Fibroblast of mammary gland (primary cell): ENCODE data around the gene SDK2.

ENCODE experiments used
- DNase-seq: peaks from one replicate; pipeline ENCODE4 v3.0.0-alpha.2; 2010; ENCODE audit warnings: low read depth
- H3K4me3 ChIP-seq: 2 replicates; pipeline ENCODE4 v1.5.1; 2011; ENCODE audit warnings: low read depth, mild to moderate bottlenecking, low read length, moderate library complexity; ENCODE audit not compliant: control insufficient read depth
- TF ChIP-seq, protein P1 (sequence below): conservative IDR thresholded peaks from 2 replicates; pipeline ENCODE4 v1.5.1; 2011; ENCODE audit warnings: low read depth, low read length, inconsistent platforms; ENCODE audit not compliant: control insufficient read depth, insufficient read depth

The SDK2 gene

DNA sequence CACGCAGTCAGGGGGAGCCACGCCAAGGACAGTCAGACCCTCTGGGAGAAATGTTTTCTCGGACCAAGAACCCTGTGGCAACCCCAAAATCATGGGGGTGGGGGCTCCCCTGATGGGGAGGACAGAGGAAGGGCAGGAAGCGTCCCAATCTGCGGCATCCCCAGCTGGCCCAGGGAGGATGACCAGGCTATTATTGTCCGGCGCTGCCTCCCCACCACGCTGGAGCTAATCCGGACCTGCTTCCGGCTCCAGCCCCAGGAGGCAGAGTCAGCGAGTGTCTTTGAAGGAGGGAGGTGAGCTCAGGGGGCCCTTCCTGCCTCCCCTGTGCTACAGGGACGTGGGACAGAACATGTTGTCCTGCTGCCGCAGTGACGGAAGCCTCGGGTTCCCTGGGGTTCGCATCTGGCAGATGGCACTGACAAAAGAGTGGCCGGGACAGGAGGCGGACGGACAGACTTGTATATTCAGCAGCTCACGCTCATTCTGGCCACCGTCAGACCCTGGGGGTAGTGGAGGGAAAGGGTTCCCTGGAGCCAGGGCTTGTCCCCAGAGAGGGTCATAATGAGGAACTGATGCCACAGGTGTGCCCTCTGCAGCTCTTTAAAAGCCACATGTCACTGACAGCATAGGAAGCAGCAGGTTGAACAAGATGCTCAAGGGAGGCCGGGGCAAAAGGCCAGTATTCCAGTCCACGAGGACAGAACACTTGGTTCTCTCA is 278.2 kb downstream of the SDK2 start:
- TF ChIP-seq, protein P1, sequence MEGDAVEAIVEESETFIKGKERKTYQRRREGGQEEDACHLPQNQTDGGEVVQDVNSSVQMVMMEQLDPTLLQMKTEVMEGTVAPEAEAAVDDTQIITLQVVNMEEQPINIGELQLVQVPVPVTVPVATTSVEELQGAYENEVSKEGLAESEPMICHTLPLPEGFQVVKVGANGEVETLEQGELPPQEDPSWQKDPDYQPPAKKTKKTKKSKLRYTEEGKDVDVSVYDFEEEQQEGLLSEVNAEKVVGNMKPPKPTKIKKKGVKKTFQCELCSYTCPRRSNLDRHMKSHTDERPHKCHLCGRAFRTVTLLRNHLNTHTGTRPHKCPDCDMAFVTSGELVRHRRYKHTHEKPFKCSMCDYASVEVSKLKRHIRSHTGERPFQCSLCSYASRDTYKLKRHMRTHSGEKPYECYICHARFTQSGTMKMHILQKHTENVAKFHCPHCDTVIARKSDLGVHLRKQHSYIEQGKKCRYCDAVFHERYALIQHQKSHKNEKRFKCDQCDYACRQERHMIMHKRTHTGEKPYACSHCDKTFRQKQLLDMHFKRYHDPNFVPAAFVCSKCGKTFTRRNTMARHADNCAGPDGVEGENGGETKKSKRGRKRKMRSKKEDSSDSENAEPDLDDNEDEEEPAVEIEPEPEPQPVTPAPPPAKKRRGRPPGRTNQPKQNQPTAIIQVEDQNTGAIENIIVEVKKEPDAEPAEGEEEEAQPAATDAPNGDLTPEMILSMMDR: no peak
- DNase-seq: no peak
- H3K4me3 ChIP-seq: no peak overlapping the region

DNA sequence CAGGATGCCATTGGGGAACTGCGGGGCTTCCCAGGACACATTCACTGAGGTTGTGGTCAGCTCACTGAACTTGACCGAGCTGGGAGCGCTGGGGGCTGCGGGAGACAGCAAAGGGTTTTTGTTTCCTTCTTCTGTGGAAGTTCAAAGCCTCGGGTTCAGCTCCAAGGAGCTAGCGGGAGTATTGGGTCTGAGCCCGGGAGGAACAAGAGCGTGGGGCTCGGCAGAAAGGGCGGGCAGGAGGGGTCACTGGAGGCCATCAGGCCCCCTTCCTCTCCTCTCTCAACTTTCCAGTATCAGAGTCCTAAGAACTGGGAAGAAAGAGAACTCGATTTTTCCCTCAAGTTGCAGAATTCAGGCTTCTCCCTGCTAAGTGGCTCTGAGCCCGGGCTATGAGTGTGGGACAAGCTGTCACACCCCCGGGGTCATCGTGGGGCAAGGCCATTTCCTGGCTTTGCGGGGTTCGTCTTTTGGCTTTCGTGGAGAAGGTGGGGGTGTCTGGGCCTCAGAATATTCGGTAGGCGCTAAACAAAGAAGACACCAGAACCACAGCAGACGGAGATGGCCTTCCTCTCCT is 278.9 kb downstream of the SDK2 start:
- DNase-seq: no peak
- no peak overlapping the region for H3K4me3 ChIP-seq
- TF ChIP-seq, protein P1: no peak

DNA sequence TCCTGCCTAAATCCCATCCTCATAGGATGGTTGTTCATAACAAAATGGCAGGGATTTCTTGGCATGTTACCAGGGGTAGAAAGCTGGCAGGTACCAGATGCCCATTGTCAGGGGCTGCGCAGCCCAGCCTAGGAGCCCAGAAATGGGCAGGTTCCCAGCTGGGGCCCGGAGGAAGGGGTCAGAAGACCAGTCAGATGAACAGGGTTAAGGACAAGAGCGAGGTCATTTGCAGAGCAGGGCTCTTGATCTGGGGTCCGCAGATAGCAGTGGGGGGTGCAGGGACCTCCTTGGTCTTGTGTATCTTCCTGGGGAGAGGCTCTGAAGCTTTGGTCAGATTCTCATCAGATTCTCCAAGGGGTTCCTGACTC is 280.1 kb downstream of the SDK2 start:
- TF ChIP-seq, protein P1: no peak
- no peak for DNase-seq
- no peak overlapping the region for H3K4me3 ChIP-seq

DNA sequence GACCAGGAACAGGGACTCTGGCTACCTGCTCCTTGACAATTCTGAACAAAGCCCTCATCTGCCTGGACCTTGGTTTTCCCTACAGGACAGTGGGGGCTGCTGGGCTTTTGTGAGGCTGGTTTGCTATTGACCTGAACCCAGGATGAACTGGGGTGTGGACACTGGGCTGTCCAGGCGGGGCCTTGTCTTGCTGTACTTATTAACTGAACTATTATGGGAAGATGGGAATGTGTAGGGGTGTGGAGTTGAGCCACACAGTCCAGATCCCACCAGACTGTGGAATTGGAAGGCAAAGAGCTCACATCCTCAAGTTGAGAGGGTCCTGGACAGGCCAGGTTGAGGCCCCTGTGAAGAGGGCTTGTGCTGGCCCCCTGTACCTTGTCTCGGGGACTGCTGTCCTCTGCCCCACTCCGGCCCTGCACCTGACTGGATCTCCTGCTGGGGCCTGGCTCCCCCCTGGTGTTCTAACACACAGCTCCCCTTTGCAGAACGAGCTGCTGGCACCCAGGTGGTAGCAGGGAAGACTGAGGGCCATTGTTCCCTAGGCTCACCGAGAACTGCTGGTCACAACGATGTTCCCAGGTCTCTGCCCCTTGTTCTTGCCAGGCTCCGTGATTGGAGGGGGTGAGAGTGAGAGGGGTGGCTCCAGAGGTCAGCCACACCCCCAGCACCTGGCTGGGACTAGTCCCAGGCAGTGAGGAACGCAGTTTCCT is 280.6 kb downstream of the SDK2 start:
- DNase-seq: no peak
- TF ChIP-seq, protein P1: no peak
- H3K4me3 ChIP-seq: no peak overlapping the region

DNA sequence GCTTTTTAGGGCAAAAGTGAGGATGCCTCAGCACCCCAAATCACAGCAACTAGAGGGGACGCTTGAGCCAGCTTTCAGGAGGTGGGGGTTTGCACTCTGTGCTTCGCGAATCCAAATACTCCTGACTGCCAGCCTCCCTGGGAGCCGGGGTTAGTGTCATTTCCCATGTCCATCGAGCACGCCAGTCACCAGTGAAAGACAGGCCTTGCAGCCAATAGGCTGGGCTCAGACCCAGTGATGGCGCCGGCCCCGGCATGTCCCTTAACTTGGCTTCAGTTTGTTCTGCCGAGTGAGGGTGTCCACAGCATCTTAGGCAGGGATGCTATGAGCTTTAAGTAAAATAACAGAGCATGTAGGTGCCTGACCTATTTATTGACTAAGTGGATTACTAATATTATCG is 281.5 kb downstream of the SDK2 start:
- TF ChIP-seq, protein P1: no peak
- no peak for DNase-seq
- H3K4me3 ChIP-seq: no peak overlapping the region

DNA sequence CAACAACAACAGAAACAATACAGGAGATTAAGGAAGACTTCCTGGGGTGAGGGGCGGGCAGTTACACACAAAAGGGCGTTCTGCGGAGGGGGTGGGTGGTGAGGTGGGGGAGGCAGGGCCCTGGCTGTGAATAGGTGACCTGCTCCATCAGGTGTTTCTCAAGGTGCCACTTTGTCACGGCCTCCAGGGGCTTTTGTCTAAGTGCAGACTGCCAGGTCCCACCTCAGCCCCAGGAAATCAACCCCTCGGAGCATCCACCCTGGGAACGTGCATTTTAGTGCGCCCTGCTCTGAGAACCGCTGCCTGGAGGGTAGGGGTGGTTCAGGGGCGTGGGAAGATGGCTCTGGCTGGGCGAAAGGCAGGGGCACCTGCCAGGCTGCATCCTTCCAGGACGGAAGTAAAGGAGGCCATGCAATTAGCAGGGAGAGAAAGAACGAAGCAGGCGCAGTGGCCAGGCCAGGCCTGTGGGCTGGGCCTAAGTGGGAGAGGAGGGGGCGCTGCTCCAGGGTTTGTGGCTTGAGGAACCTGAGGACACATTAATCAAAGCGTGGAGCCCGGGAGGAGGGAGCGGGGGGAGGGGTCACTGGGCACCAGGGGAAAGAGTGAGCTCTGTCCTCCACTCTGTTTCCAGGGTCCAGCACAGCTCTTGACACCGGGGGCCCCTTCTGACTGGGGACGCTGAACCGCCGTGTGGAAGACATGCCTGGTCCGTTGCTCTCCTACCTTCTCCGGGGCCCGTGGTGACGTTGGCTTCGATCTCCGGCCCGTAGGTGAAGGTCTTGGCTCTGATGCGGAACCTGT is 283.1 kb downstream of the SDK2 start:
- no peak for DNase-seq
- TF ChIP-seq, protein P1: no peak

More for the DNA sequence above, 283.1 kb downstream of the SDK2 start:
- H3K4me3 ChIP-seq: no peak overlapping the region
